ENCODE data around the gene MED15.

DNA sequence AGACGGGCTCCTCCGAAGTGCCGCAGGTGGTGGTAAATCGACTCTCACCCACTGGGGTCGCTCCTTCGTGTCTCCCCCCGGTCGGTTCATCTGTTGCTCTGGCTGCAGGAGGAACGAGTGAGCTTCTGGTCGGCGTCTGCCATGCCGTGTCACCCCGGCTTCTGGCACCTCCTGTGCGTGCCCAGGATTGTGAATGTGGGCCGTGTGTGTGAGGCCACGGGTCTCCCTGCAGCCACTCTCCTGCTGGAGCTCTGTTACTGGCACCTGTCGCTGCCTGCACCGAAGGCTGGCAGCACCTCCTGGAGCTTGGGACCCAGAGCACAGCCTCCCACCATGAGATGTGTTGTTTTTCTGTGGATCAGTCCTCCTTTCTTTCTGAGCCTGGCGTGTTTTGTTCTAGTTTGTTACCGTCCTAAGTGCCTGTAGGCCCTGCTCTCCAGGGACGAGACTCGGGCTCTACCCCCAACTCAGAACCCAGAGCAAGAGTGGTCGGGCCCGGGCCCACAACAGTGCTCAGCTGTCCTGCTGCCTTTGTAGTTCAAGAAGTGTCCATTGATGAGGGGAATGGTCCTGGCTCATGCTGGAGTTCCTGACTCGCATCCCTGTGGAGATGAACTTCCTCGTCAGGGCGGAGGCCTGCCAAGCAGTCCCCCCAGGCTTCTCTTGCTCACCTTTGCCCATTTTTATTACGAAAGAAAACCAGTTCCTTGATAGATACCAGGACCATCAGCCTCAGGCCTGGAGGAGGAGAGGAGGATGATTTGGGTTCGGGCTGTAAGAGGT, 66.6 kb downstream of the MED15 start:
- TF ChIP-seq, protein P1, sequence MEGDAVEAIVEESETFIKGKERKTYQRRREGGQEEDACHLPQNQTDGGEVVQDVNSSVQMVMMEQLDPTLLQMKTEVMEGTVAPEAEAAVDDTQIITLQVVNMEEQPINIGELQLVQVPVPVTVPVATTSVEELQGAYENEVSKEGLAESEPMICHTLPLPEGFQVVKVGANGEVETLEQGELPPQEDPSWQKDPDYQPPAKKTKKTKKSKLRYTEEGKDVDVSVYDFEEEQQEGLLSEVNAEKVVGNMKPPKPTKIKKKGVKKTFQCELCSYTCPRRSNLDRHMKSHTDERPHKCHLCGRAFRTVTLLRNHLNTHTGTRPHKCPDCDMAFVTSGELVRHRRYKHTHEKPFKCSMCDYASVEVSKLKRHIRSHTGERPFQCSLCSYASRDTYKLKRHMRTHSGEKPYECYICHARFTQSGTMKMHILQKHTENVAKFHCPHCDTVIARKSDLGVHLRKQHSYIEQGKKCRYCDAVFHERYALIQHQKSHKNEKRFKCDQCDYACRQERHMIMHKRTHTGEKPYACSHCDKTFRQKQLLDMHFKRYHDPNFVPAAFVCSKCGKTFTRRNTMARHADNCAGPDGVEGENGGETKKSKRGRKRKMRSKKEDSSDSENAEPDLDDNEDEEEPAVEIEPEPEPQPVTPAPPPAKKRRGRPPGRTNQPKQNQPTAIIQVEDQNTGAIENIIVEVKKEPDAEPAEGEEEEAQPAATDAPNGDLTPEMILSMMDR (IDR thresholded peaks at IDR 0.05; ENCODE audit: low read depth, low read length, poor library complexity, severe bottlenecking) = no peak
- TF ChIP-seq EZH2phosphoT487 (IDR thresholded peaks at IDR 0.05; ENCODE audit: borderline replicate concordance, low read length) = no peak
